Activated T-cell treated with anti-CD3 and anti-CD28 coated beads for 4 hours (primary cell): Measurements from ENCODE around the gene IL1RAPL1.

ENCODE experiments used
- DNase-seq: peaks from one replicate; pipeline ENCODE4 v3.0.0-alpha.2; 2020

The IL1RAPL1 gene

DNA sequence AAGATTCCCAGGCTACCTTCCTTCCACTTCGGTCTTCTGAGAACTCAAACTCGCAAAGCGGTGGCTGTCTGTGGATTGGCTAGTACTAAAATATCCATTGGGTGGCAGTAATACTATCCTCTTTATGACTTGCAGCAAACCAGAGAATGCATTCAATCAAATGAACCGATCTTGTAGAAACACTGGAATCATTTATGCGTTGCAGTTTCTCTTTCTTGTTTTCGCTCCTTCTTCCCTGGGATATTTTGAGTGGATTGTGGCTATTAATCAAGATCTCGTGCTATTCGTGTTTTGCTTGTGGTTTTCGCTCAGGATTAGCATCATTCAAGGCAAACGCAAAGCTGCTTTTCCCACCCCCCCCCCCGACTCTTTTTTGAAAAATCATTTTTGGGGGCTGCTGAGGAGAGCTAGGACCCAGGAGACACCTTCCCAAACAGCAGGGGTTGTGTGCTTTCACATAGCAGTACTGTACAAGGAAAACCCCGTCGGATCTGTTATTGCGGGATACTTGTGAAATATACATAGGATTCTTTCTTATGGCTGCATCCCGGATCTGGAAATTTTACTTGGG lies at the start of gene IL1RAPL1:
IL1RAPL1 (plus strand) TSS at position 466 of the 571 bp plus-strand sequence.
- no peak for DNase-seq

GRCh38 chrX:28542791-28543190 lies 44.5 kb upstream of the IL1RAPL1 start:
- no peak for DNase-seq

DNA sequence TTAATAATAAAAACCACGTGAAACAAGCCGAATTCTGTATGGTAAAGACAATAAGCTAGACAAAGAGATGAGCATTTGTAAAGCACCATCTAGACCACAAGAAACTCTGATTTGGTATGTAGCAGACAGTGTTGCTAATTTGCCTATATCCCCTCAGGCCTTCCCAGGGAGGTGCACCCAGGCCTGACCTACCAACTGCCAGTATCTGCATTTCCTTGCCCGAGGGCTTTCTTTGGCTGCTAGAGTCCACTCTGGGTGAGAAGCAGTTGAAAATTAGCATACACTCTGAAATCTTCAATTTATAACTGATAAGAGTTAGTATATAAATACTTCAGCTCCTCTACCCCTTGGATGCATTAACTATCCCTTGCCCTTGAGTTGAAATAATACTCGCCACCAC lies 37.4 kb upstream of the IL1RAPL1 start:
- no peak for DNase-seq

DNA sequence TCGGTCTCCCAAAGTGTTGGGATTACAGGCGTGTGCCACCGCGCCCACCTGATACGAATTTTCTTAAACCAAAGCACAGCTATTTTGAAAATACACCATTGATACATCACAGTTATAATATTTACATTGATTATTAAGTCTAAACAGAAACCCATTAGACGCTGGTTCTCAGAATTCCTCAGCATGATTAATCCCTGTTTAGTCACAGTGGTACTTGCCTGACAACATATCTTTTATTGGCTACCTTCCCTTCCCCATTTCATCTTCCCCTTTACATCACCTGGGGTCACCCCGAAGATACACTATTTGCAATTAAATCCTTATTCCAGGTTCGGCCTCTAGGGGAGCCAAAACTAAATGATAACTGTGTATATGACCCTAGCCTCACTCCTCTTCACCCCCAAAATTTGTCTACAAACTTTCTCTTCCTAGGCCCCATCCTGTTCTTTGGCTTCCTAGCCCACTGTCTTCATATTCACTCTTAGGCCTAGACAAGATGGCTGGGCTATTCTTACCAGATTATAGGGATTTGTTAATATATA lies 36.8 kb upstream of the IL1RAPL1 start:
- DNase-seq = no peak

DNA sequence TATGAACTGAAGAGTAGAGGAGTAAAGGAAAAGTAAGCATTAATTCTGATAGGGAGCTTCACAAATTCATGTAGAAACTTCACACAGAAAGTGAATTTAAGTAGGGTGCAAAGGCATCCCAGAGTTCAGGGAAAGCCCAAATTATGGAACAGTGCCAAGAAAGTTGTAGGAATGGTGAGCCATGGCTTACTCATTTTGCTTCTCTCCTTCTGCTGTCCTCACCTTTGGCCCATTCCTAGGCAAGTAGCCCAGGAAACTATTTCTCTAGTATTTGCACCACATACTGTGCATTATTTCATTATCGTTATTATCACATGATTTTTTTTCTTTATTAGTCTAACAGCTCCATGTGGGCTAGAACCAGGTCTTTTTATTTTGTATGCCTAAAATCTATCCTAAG lies 34.9 kb upstream of the IL1RAPL1 start:
- DNase-seq = no peak

- no peak for DNase-seq
Observed at GRCh38 chrX:28552882-28553829, 34.1 kb upstream of the IL1RAPL1 start.

GRCh38 chrX:28576117-28576516 lies 11.1 kb upstream of the IL1RAPL1 start:
- DNase-seq = no peak

- DNase-seq = no peak
Observed at GRCh38 chrX:28581522-28581921, 5.7 kb upstream of the IL1RAPL1 start.

- DNase-seq = no peak
Observed at GRCh38 chrX:28582511-28582910, 4.7 kb upstream of the IL1RAPL1 start.

- no peak for DNase-seq
Observed at GRCh38 chrX:28584025-28584424, 3.2 kb upstream of the IL1RAPL1 start.

DNA sequence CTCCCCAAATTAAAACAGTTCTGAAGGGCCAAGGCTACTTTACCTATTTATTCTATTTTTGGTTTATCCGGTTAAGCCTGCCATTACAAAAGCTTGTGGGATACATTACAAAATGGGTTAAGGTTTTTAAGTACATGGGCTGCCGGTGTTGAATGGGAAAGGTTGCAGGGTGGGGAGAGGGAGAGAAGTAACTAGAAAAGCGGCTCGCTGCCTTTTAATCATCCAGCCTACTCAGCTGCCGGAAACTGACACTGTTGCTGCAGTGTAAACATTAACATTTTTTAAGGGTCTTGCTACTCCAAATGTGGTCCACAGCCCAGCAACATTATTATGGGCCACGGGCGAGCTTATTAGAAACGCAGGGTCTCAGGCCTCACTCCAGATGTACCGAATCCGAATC lies 1.5 kb upstream of the IL1RAPL1 start:
- DNase-seq = no peak

GRCh38 chrX:28586286-28586685 lies 960 bp upstream of the IL1RAPL1 start:
- DNase-seq = no peak

DNA sequence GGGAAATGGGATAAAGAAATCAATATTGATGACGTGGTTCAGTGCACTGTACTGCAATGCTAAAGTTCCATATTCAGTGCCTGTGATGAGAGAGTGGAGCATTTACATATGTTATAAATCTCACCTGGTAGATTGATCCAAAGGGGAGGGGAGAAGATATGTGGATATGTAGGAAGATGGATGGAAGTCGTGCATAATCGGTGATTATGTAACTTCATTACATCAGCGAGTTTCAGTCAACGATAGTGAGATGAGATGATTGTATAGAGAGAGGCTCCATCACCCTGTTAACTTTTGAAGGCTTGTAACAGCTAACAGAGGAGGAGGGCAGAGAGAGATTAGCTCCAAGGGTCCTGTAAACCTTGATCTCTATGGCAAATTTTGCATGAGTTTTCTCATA lies 1.8 kb downstream of the IL1RAPL1 start:
- no peak for DNase-seq

DNA sequence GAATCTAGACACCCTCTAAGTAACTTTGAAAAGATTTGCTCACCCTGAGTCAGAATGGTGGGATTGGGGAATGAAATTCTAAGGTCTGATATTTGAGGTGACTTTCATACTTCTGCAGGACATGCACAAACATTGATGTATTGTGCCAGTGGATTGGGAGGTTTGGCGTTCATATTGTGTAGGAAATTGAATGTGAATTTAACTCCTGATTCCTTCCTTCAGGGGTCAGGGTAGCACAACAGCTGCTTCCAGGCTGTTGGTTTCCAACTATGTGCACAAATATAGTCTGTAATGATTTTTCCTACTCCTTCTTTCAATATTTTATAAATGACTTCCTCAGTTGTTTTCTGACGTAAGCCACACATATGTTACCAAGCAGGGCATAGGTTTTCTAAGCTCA lies 3.1 kb downstream of the IL1RAPL1 start:
- DNase-seq = no peak

GRCh38 chrX:28591542-28591941 lies 4.3 kb downstream of the IL1RAPL1 start:
- DNase-seq = no peak

GRCh38 chrX:28595346-28595745 lies 8.1 kb downstream of the IL1RAPL1 start:
- DNase-seq = no peak

GRCh38 chrX:28599957-28600356 lies 12.7 kb downstream of the IL1RAPL1 start:
- no peak for DNase-seq

DNA sequence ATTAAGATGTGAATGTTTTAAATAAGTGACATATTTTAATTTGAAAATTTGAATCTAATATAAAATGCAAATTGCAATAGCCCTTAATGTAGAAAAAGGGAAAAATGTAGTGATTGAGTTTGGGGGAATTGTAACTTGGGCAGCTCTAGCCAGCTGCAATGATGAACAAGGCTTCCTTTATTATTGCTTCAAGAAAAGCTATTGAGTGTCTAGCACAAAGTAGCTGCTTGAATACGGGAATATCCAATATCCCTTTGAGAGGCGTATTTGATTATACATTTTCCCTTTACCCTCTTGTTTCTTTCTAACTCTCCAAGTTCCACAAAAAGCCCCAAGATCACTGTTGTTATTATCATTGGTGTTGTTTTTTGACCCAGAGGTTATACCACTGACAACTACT lies 21.8 kb downstream of the IL1RAPL1 start:
- no peak for DNase-seq

DNA sequence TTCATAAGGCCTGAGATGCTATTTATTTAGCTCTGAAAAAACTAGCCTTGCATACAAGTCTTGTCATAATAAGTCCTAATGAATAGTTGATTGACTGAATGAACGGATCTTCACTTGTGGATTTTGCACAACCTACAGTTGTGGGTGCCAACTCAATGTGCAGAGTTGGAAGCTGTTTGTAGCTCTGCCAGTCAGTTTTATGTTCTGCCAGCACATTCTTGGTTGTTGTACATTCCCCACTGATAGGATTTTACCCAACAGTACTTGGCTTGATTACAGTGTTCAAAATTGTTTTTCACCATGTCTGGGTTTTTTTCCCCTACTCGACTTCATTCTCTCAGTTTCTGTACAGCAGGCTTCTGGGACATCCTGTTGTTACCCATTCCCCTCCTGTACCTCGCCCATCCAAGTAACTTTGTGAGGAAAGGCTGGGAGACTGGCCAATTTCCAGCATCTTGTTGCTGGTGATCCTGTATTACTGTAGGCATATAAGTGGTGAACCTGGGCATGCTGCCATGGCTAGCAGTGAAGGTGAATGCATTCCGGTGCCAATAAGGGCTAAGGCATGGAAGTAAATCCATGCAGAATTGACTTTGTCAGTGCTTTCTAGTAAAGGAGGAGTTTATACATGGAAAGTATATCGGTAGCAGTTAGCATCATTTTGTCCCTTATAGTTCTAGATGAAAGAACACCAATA lies 22.8 kb downstream of the IL1RAPL1 start:
- DNase-seq = no peak

GRCh38 chrX:28610746-28611145 lies 23.5 kb downstream of the IL1RAPL1 start:
- DNase-seq = no peak

DNA sequence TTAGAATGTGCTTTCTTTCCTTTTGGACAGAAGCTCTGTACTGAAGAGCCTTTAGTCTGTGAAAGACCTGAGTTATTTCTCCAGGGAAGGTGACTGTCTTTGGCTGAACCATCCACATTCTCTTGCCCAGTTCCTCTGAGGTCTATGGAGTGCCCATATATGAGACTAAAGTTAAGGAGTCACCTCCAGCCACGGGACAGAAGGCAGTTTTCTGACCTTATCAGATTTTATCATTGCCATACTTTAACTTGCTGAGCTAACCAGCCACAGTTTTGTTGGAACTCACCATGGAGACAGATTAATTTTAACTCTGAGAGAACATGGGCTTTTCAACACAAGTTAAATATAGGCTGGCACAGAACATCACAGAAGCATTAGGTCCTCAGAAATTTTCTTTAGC lies 26.3 kb downstream of the IL1RAPL1 start:
- no peak for DNase-seq

DNA sequence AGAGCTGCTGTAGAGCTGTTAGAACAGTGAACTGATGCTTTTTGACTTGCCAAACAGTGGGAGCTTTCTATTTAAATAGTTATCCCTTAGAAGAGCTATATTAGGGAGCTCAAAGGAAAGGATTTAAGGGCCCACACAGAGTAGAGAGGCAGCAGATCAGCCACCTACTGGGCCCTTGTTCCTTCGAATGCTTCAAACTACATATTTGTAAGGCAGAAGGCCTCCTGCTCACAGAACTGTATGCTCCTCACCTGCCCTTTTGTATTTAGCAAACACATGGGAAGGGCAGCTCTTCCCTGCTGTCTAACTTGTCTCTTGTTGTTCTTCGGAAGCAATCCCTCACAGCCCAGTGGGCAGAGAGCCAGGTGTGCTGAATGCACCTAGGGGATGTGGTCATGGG lies 38.0 kb downstream of the IL1RAPL1 start:
- DNase-seq = no peak

- no peak for DNase-seq
Observed at GRCh38 chrX:28626515-28626914, 39.3 kb downstream of the IL1RAPL1 start.

DNA sequence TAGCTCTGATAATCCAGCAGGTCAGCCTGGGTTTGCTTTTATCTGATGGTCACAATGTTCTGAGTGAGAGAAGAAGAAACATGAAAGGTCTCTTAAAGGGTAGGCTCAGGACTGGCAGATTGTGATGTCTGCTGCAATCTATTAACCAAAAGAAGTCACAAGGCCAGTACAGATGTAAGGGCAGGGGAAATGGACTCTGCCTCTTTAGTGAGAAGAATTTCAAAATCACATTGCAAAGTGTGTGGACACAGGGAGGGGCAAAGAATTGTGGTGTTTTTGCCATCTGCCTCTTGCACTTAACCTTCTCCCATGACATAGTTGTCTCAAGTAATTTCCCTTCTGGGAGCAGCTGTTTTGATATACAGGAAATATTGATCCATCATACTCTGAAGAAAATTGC lies 40.9 kb downstream of the IL1RAPL1 start:
- DNase-seq = no peak
